GM06990 (cell line): ENCODE results near the gene PHF21A.

Experiments used
- DNase-seq: peaks from one replicate; pipeline ENCODE4 v3.0.0-alpha.2; 2011; ENCODE audit not compliant: insufficient read length; ENCODE audit errors: extremely low read depth
- H3K27me3 ChIP-seq: replicated peaks from 2 replicates; pipeline ENCODE4 v1.6.0; 2011; ENCODE audit warnings: low read length; ENCODE audit not compliant: control insufficient read depth, insufficient read depth
- H3K36me3 ChIP-seq: 2 replicates; pipeline ENCODE4 v1.5.1; 2011; ENCODE audit warnings: low read length; ENCODE audit not compliant: control insufficient read depth, insufficient read depth
- H3K4me3 ChIP-seq: replicated peaks from 2 replicates; pipeline ENCODE4 v1.5.1; 2011; ENCODE audit warnings: low read depth, mild to moderate bottlenecking, control low read depth, low read length
- CTCF ChIP-seq: IDR thresholded peaks from 2 replicates; pipeline ENCODE4 v1.5.1; 2011; ENCODE audit warnings: low read length, control low read depth, mild to moderate bottlenecking, inconsistent platforms; ENCODE audit not compliant: insufficient read depth, poor library complexity, severe bottlenecking

The PHF21A gene

GRCh38 chr11:45924927-45925326 lies 196.3 kb downstream of the PHF21A start:
- Histone ChIP-seq H3K4me3 (no peak overlapping the region), H3K27me3 (peaks cover 2% of the 10 kb centered on the region; the same call in 1 of the 2 replicates), H3K36me3 (no peaks in the 10 kb centered on the region)
- TF ChIP-seq CTCF, result no peak
- DNase-seq, result no peak

GRCh38 chr11:45924036-45924915 lies 197.0 kb downstream of the PHF21A start:
- H3K36me3 ChIP-seq, result no peaks in the 10 kb centered on the region
- no peak for DNase-seq
- no peak for TF ChIP-seq CTCF
- H3K4me3 ChIP-seq, result no peak overlapping the region
- H3K27me3 ChIP-seq, result peaks cover 2% of the 10 kb centered on the region; the same call in 1 of the 2 replicates

GRCh38 chr11:45922425-45923082 lies 198.7 kb downstream of the PHF21A start, which contains the start of gene LARGE2:
Gene LARGE2 (plus strand): TSS chr11:45922656. CDS start chr11:45922883, 227 bp downstream.
- no peak for TF ChIP-seq CTCF
- no peaks in the 10 kb centered on the region for H3K36me3 ChIP-seq
- no peak within 1 kb of the TSS for H3K4me3 ChIP-seq
- peaks cover 2% of the 10 kb centered on the region; the same call in 1 of the 2 replicates for H3K27me3 ChIP-seq
- no peak for DNase-seq

- Histone ChIP-seq H3K36me3 (no peaks in the 10 kb centered on the region), H3K4me3 (no peak overlapping the region), H3K27me3 (peaks cover 2% of the 10 kb centered on the region; the same call in 1 of the 2 replicates)
- no peak for TF ChIP-seq CTCF
- no peak for DNase-seq
Observed at GRCh38 chr11:45921561-45922424, 199.5 kb downstream of the PHF21A start.
